ENCODE measurements around the gene SPATS1. TPM values are rescaled to one million over a fixed set of nuclear protein-coding genes. Genes with fewer than 3 reads are reported as not detected.

SPATS1 gene
- total RNA-seq, 1 experiment from 2014 or later = not detected

DNA sequence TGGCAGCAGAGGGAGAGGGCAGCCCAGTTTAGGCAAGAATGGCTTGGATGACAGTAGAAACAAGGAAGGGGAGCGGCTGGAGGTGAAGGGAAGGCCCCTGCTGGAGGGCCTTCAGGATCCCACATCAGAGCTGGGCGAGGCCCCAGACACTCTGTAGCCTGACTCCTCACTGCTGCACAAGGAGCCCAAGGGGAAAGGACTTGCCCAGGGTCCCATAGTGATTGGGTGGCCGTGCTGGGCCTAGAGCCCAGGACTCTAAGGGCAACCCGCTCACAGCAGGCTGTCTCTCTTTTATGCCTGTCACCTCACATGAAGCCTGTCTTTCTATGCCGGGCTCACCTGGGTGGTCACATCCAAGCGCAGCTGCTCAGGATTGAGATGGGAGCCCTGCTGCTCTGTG, 38.6 kb upstream of the SPATS1 start:
- no peak for DNase-seq
- Histone ChIP-seq H3K4me3 (ENCODE audit: low read length) (no peak overlapping the region), H3K4me1 (ENCODE audit: insufficient read depth, low read length) (no peaks in the 10 kb centered on the region), H3K27ac (ENCODE audit: low read length) (no peak overlapping the region), H3K4me2 (ENCODE audit: low read length) (no peak overlapping the region), H2AFZ (ENCODE audit: low read length) (no peak overlapping the region), H3K9me3 (ENCODE audit: low read length) (no peaks in the 10 kb centered on the region), H4K20me1 (ENCODE audit: low read length) (no peaks in the 10 kb centered on the region), H3K79me2 (ENCODE audit: low read length) (no peaks in the 10 kb centered on the region), H3K36me3 (ENCODE audit: low read depth, low read length) (peaks cover 35% of the 10 kb centered on the region), H3F3A (ENCODE audit: low read length, unreplicated experiment) (no peaks in the 10 kb centered on the region), H3K9me2 (replicated peaks; ENCODE audit: low read length) (no peaks in the 10 kb centered on the region), H3K27me3 (ENCODE audit: low read length) (no peaks in the 10 kb centered on the region), H3K9ac (ENCODE audit: low read length) (no peak overlapping the region)
- TF ChIP-seq EZH2phosphoT487 (IDR thresholded peaks at IDR 0.05; ENCODE audit: borderline replicate concordance, low read length) = no peak
- TF ChIP-seq, protein P1, sequence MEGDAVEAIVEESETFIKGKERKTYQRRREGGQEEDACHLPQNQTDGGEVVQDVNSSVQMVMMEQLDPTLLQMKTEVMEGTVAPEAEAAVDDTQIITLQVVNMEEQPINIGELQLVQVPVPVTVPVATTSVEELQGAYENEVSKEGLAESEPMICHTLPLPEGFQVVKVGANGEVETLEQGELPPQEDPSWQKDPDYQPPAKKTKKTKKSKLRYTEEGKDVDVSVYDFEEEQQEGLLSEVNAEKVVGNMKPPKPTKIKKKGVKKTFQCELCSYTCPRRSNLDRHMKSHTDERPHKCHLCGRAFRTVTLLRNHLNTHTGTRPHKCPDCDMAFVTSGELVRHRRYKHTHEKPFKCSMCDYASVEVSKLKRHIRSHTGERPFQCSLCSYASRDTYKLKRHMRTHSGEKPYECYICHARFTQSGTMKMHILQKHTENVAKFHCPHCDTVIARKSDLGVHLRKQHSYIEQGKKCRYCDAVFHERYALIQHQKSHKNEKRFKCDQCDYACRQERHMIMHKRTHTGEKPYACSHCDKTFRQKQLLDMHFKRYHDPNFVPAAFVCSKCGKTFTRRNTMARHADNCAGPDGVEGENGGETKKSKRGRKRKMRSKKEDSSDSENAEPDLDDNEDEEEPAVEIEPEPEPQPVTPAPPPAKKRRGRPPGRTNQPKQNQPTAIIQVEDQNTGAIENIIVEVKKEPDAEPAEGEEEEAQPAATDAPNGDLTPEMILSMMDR (conservative IDR thresholded peaks at IDR 0.05; ENCODE audit: low read depth, low read length) = no peak
- no peak for TF ChIP-seq EZH2 (IDR thresholded peaks at IDR 0.05; ENCODE audit: low read length, unreplicated experiment)
- CTCF ChIA-PET = no interaction called here
- POLR2A ChIA-PET (ENCODE audit: unreplicated experiment) = no interaction called here
- ATAC-seq = no peak
- BruUV-seq (replicated peaks) = no TSS peak
- intact Hi-C loops (cut with micrococcal nuclease) = loop anchor here (5.0 kb wide), 1 partner anchor 37 kb away; the partner anchor contains the start of gene NFKBIE

DNA sequence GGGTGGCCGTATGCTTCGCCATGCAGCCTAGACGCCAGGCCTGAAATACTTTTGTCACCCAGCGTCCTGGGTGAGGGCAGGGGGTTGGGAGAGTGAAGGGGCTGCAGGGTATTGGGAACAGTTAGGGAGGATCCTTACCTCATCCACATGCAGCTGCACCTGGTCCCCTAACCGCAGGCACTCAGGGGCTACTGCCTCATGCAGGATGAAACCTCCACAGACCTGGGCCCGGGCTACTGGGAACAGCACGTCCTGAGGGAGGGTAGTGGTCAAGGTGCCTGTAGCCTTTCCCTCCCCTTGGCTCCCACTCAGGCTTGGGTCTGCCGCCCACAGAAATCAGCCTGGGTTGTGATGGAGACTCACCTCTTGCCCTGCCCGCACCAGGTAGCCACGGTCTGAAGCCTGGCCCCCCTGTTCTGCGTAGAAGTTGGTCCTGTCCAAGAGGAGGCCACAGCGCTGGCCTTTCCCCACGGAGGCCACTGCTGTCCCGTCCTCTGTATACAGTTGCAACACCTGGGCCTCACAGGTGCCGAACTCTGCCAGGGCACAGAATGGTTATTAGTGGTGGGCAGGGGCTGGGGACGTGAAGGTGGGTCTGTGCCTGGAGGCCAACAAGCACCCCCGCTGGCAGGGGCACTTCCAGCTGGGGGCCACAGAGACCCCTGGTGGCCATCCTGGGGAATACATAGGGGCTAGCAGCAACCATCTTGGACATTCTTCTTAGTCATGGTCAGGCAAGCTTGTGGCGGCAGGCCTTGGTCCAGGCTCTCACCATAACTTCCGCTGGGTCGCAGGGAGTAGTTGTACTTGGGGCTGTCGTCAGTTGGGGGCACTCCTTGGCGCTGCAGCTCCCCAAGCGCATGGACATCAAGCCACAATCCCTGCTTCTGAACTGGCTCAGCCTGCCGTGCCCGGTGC, 37.9 kb upstream of the SPATS1 start:
- H3K27ac ChIP-seq (ENCODE audit: low read length) = no peak overlapping the region
- H3K4me3 ChIP-seq (ENCODE audit: low read length) = no peak overlapping the region
- H3K4me1 ChIP-seq (ENCODE audit: insufficient read depth, low read length) = no peaks in the 10 kb centered on the region
- ChIA-PET CTCF (no interaction called here), POLR2A (ENCODE audit: unreplicated experiment) (no interaction called here)
- H3K4me2 ChIP-seq (ENCODE audit: low read length) = no peak overlapping the region
- TF ChIP-seq EZH2 (IDR thresholded peaks at IDR 0.05; ENCODE audit: low read length, unreplicated experiment) (no peak), EZH2phosphoT487 (IDR thresholded peaks at IDR 0.05; ENCODE audit: borderline replicate concordance, low read length) (no peak)
- TF ChIP-seq, protein P1 (conservative IDR thresholded peaks at IDR 0.05; ENCODE audit: low read depth, low read length) = peak; percentile 77
- ATAC-seq = peak; percentile 62
- H2AFZ ChIP-seq (ENCODE audit: low read length) = no peak overlapping the region
- BruUV-seq (replicated peaks) = no TSS peak
- H4K20me1 ChIP-seq (ENCODE audit: low read length) = no peaks in the 10 kb centered on the region
- intact Hi-C loops (cut with micrococcal nuclease) = loop anchor here (5.0 kb wide), 1 partner anchor 37 kb away; the partner anchor contains the start of gene NFKBIE
- peaks cover 41% of the 10 kb centered on the region for H3K36me3 ChIP-seq (ENCODE audit: low read depth, low read length)
- no peaks in the 10 kb centered on the region for H3K27me3 ChIP-seq (ENCODE audit: low read length)
- DNase-seq = peak; percentile 35
- H3F3A ChIP-seq (ENCODE audit: low read length, unreplicated experiment) = no peaks in the 10 kb centered on the region
- H3K9ac ChIP-seq (ENCODE audit: low read length) = no peak overlapping the region
- no peaks in the 10 kb centered on the region for H3K9me3 ChIP-seq (ENCODE audit: low read length)
- no peaks in the 10 kb centered on the region for H3K79me2 ChIP-seq (ENCODE audit: low read length)
- H3K9me2 ChIP-seq (replicated peaks; ENCODE audit: low read length) = no peaks in the 10 kb centered on the region

DNA sequence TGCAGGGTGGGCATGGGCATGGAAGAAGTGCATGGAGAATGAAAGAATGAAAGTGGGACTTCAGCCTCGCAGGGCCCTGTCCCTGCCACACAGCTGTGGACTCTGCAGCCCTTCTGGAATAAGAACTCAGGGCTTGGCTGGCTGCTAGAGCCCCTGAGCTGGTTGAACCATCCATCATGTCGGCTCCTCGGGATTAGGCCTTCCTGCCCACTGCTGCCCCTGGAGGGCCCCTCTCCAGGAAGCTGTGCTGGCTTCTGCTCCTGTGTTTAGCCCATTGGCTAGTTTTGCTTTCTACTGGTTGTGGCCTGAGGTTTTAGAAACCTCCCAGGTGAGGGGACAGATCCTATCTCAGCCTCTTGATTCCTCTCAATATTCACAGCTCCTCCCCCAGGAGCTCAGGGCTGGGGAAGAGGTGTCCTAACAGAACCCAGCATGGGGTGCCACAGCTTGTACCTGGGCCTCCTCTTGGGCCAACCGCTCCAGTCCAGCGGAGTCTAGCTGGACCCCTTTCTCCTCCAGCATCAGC, 37.2 kb upstream of the SPATS1 start:
- Histone ChIP-seq H3K9ac (ENCODE audit: low read length) (no peak overlapping the region), H3K9me2 (replicated peaks; ENCODE audit: low read length) (no peaks in the 10 kb centered on the region), H4K20me1 (ENCODE audit: low read length) (no peaks in the 10 kb centered on the region), H3K27me3 (ENCODE audit: low read length) (no peaks in the 10 kb centered on the region), H3K4me3 (ENCODE audit: low read length) (no peak overlapping the region), H3K27ac (ENCODE audit: low read length) (no peak overlapping the region), H3K4me2 (ENCODE audit: low read length) (no peak overlapping the region), H3K9me3 (ENCODE audit: low read length) (no peaks in the 10 kb centered on the region), H3K4me1 (ENCODE audit: insufficient read depth, low read length) (no peaks in the 10 kb centered on the region), H3F3A (ENCODE audit: low read length, unreplicated experiment) (no peaks in the 10 kb centered on the region), H3K79me2 (ENCODE audit: low read length) (no peaks in the 10 kb centered on the region), H2AFZ (ENCODE audit: low read length) (no peak overlapping the region), H3K36me3 (ENCODE audit: low read depth, low read length) (peaks cover 46% of the 10 kb centered on the region)
- intact Hi-C loops (cut with micrococcal nuclease) = no loop called here
- POLR2A ChIA-PET (ENCODE audit: unreplicated experiment) = no interaction called here
- no peak for DNase-seq
- TF ChIP-seq EZH2 (IDR thresholded peaks at IDR 0.05; ENCODE audit: low read length, unreplicated experiment) = no peak
- no peak for TF ChIP-seq EZH2phosphoT487 (IDR thresholded peaks at IDR 0.05; ENCODE audit: borderline replicate concordance, low read length)
- TF ChIP-seq, protein P1 (conservative IDR thresholded peaks at IDR 0.05; ENCODE audit: low read depth, low read length) = no peak
- ATAC-seq = no peak
- CTCF ChIA-PET = no interaction called here
- BruUV-seq (replicated peaks) = no TSS peak
